Body of pancreas (tissue), 4 donors: Measurements from ENCODE around the gene CSTF1. TPM values are rescaled to one million over a fixed set of nuclear protein-coding genes. Genes with fewer than 3 reads are reported as not detected.
A peak's percentile ranks its signal among the peaks of the same experiment; 100 is the strongest.

Experiments used
- ATAC-seq: fragments of 150-250 bp; one replicate; pipeline ENCODE4 v1.9.1; 2016
- DNase-seq, 4 donors: peaks; one replicate each; pipeline ENCODE4 v3.0.0-alpha.2; 2019
- H3K27ac ChIP-seq, 4 donors: fragments of 200-600 bp; sonication (generic); 1 replicate in 3 of 4; 2 replicates in 1 of 4; pipeline versions ENCODE4 v1.5.1 to v1.6.1; 2016 to 2019; ENCODE audit warnings: mild to moderate bottlenecking in 1 of 4, mixed read lengths in 1 of 4, moderate library complexity in 1 of 4
- H3K27me3 ChIP-seq, 2 donors: fragments of 200-600 bp; sonication (generic); one replicate each; pipeline ENCODE4 v1.6.0; 2016; ENCODE audit warnings: mild to moderate bottlenecking in 1 of 2
- H3K36me3 ChIP-seq, 2 donors: fragments of 200-600 bp; sonication (generic); replicated peaks in 1 of 2; 2 replicates each; pipeline ENCODE4 v1.5.1; 2016; ENCODE audit warnings: low read depth in 2 of 2; ENCODE audit not compliant: insufficient read depth in 1 of 2
- H3K4me1 ChIP-seq: fragments of 200-600 bp; sonication (generic); one replicate; pipeline ENCODE4 v1.6.0; 2016
- H3K4me3 ChIP-seq, 2 donors: fragments of 200-600 bp; sonication (generic); 1 replicate in 1 of 2; 2 replicates in 1 of 2; pipeline ENCODE4 v1.5.1; 2016 to 2019
- H3K9me3 ChIP-seq, 3 donors: fragments of 200-600 bp; sonication (generic); 1 replicate in 2 of 3; 2 replicates in 1 of 3; pipeline ENCODE4 v1.5.1; 2016
- CTCF ChIP-seq, 7 experiments: fragments of 450-650 bp in 4 of 7; fragments of 200-600 bp in 3 of 7; sonication (generic) in 3 of 7; IDR thresholded peaks; one replicate each; pipeline ENCODE4 v1.5.1; 2016 to 2019; ENCODE audit warnings: antibody characterized with exemption in 7 of 7
- POLR2A ChIP-seq, 3 donors: fragments of 450-650 bp; IDR thresholded peaks; one replicate each; pipeline ENCODE4 v1.6.1; 2016; ENCODE audit warnings: antibody characterized with exemption in 3 of 3, mild to moderate bottlenecking in 2 of 3
- WGBS, 2 donors: methylation state at CpG; one replicate each; pipeline ENCODE4 v1.1.5; 2017; 5-methylcytosine and 5-hydroxymethylcytosine counted together
- intact Hi-C: fragments of 100-400 bp; cut with DNase I; formaldehyde crosslinking; loops from one replicate; pipeline ENCODE4 v1.15.1; 2023
- total RNA-seq, 2 donors: library from RNA; depleted of rRNA; stranded (reverse); fragments of >200 nt; gene quantifications; one replicate each; pipeline ENCODE4 v1.1.0, GENCODE V29; 2016

CSTF1 gene
- total RNA-seq, 2 donors from 2014 or later: 12.2 to 14.5 TPM

- Histone ChIP-seq H3K36me3 (no peaks in the 10 kb centered on the region), H3K27me3 (no peaks in the 10 kb centered on the region), H3K4me1 (peaks cover 15% of the 10 kb centered on the region), H3K9me3 (no peaks in the 10 kb centered on the region), H3K4me3 (no peak overlapping the region), H3K27ac (no peak overlapping the region)
- WGBS, 2 donors: 63 to 71% methylated on average over 5 of the region's 5 CpGs
- DNase-seq: no peak
- TF ChIP-seq CTCF (IDR thresholded peaks at IDR 0.05) (no peak), POLR2A (IDR thresholded peaks at IDR 0.05) (no peak)
- intact Hi-C loops: no loop called here
- no peak for ATAC-seq
Measured at GRCh38 chr20:56352345-56353055, 39.9 kb upstream of the CSTF1 start.

GRCh38 chr20:56353356-56353755 lies 39.1 kb upstream of the CSTF1 start:
- Histone ChIP-seq H3K4me1 (peaks cover 7% of the 10 kb centered on the region), H3K9me3 (no peaks in the 10 kb centered on the region), H3K27ac (no peak overlapping the region), H3K4me3 (no peak overlapping the region), H3K27me3 (no peaks in the 10 kb centered on the region), H3K36me3 (no peaks in the 10 kb centered on the region)
- WGBS, 2 donors: 82 to 83% methylated on average over 4 of the region's 4 CpGs
- intact Hi-C loops: no loop called here
- TF ChIP-seq CTCF (IDR thresholded peaks at IDR 0.05) (no peak), POLR2A (IDR thresholded peaks at IDR 0.05) (no peak)
- no peak for ATAC-seq
- no peak for DNase-seq

GRCh38 chr20:56358070-56358469 lies 34.4 kb upstream of the CSTF1 start:
- intact Hi-C loops: no loop called here
- H3K4me3 ChIP-seq: no peak overlapping the region
- TF ChIP-seq CTCF (IDR thresholded peaks at IDR 0.05): no peak
- TF ChIP-seq POLR2A (IDR thresholded peaks at IDR 0.05): no peak

GRCh38 chr20:56358600-56359211 lies 33.7 kb upstream of the CSTF1 start, which contains the start of gene FAM210B:
Gene FAM210B, plus strand, starts transcription at chr20:56358974. Its CDS starts 32 bp downstream, at chr20:56359006.
- Histone ChIP-seq H3K4me1 (peaks cover 15% of the 10 kb centered on the region), H3K4me3 (peak within 1 kb of the TSS; percentile 66 to 77), H3K27me3 (no peaks in the 10 kb centered on the region), H3K36me3 (no peaks in the 10 kb centered on the region), H3K9me3 (no peaks in the 10 kb centered on the region), H3K27ac (peak within 1 kb of the TSS in 3 of 4 donors; percentile 61 to 77 (median 69))
- no peak for TF ChIP-seq CTCF (IDR thresholded peaks at IDR 0.05)
- TF ChIP-seq POLR2A (IDR thresholded peaks at IDR 0.05): no peak
- DNase-seq (peak; percentile 87 to 92 (median 92)), ATAC-seq (peak; percentile 98)
- 1% methylated on average over 11 to 42 of the region's 63 CpGs for WGBS, 2 donors
- intact Hi-C loops: no loop called here

More at GRCh38 chr20:56358070-56358469, 34.4 kb upstream of the CSTF1 start:
- Histone ChIP-seq H3K9me3 (no peaks in the 10 kb centered on the region), H3K36me3 (no peaks in the 10 kb centered on the region), H3K27me3 (no peaks in the 10 kb centered on the region), H3K4me1 (peaks cover 15% of the 10 kb centered on the region), H3K27ac (peak overlapping the region in 1 of 4 donors; percentile 20)
- ATAC-seq (no peak), DNase-seq (no peak)
- 71 to 73% methylated on average over 6 of the region's 6 CpGs for WGBS, 2 donors
